Pericardium fibroblast (primary cell): Measurements from ENCODE around the gene MRPL9. TPM values are rescaled to one million over a fixed set of nuclear protein-coding genes. Genes with fewer than 3 reads are reported as not detected.

Experiments
- total RNA-seq: library from RNA; depleted of rRNA; stranded (reverse); fragments of >200 nt; gene quantifications from 2 replicates; pipeline ENCODE4 v1.2.3, GENCODE V29; 2015

Gene MRPL9
- total RNA-seq = 46.2 and 51.9 TPM in 2 replicates

GRCh38 chr1:151762941-151763921, at the start of gene MRPL9:
MRPL9 (minus strand) TSS chr1:151763496; CDS start chr1:151763479, 17 bp downstream.

GRCh38 chr1:151805066-151805820, 41.9 kb upstream of the MRPL9 start, which contains the start of gene LINGO4:
LINGO4 (minus strand) TSS chr1:151805419; CDS start chr1:151802704, 2,715 bp downstream.

GRCh38 chr1:151790071-151790939, 27.0 kb upstream of the MRPL9 start, which contains the start of gene TDRKH:
TDRKH (minus strand) TSS chr1:151790500; CDS start chr1:151783022, 7,478 bp downstream.

DNA sequence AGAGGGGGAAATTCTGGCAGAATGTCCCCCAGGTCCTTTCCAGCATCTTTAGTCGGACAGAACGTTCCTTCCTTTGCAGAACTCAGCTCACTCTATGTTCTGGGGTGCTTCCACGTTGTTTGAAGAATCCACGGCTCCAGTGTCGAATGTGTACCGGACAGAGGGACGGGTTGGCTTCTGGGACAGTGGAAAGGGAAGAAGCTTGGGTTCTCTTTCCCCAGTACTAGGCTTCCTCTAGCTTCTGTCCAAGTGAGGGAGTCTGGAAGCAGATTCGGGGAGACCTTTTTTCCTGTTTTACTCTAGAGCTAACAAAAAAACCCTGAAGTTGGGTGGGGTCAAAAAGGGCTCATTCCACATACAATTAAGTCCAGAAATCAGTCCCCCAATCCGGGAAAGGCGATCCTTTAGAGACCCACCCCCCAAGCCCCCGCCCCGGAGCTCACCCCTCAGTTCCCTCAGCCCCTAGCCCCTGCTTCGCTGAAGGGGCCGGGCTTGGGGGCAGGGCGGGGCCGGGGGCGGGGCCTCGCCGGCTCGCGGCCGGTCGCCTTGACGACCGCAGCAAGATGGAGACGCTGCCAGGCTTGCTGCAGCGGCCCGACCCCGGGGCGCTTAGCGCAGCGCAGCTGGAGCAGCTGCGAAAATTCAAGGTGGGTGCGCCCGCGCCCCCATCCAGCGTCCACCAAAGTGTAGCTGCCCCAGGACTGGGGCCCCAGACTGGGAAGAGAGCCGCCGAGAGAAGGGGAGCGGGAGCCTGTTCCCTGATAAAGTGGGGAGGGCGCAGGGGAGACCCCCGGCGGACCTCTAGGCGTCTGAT, 42.1 kb downstream of the MRPL9 start, which contains the start of gene RIIAD1:
TSS of gene RIIAD1 (plus strand) at position 549 of the 814 bp plus-strand sequence. CDS start at position 564, 15 bp downstream.

GRCh38 chr1:151716771-151717631, 46.3 kb downstream of the MRPL9 start, which contains the start of gene CELF3:
CELF3 (minus strand) TSS chr1:151716803; CDS start chr1:151716020, 783 bp downstream.

Other genes starting within 250 kb of the MRPL9 start
- 3.6 and 16.2 TPM in 2 replicates for gene TUFT1, start 223.2 kb downstream of the MRPL9 start, total RNA-seq
- gene SNX27, start 151.4 kb downstream of the MRPL9 start, total RNA-seq = 13.0 and 13.3 TPM in 2 replicates
- gene CELF3, start 46.7 kb downstream of the MRPL9 start, total RNA-seq = not detected in 2 replicates
- gene RIIAD1, start 42.0 kb downstream of the MRPL9 start, total RNA-seq = not detected in 2 replicates
- gene TDRKH, start 27.0 kb upstream of the MRPL9 start, total RNA-seq = 1.0 and 1.5 TPM in 2 replicates
- gene LINGO4, start 41.9 kb upstream of the MRPL9 start, total RNA-seq = not detected in 2 replicates
- under 0.01 TPM in 1 of 2 replicates, not detected in the other for gene RORC, start 68.3 kb upstream of the MRPL9 start, total RNA-seq
- not detected in 2 replicates for gene C2CD4D, start 76.3 kb upstream of the MRPL9 start, total RNA-seq
- not detected in 2 replicates for gene THEM5, start 90.2 kb upstream of the MRPL9 start, total RNA-seq
- gene THEM4, start 146.0 kb upstream of the MRPL9 start, total RNA-seq = 10.0 and 17.0 TPM in 2 replicates
- 243 and 508 TPM in 2 replicates for gene S100A10, start 230.4 kb upstream of the MRPL9 start, total RNA-seq